HEK293 (cell line): ENCODE measurements around the gene RAD51AP1.
A peak's percentile ranks its signal among the peaks of the same experiment; 100 is the strongest.

Experiments
- FEZF1 ChIP-seq: fragments of 450-650 bp; formaldehyde crosslinking; IDR thresholded peaks from 2 replicates; pipeline ENCODE4 v1.5.1; 2016; ENCODE audit warnings: missing biosample characterization, missing genetic modification characterization
- HOXD13 ChIP-seq: sonication (generic); formaldehyde crosslinking; IDR thresholded peaks from 2 replicates; pipeline ENCODE4 v1.8.0; 2022; ENCODE audit warnings: missing genetic modification reagents, borderline replicate concordance
- KLF16 ChIP-seq: fragments of 450-650 bp; formaldehyde crosslinking; IDR thresholded peaks from 2 replicates; pipeline ENCODE4 v1.5.1; 2017; ENCODE audit warnings: missing biosample characterization, missing genetic modification characterization
- ZBTB17 ChIP-seq: fragments of 450-650 bp; formaldehyde crosslinking; IDR thresholded peaks from 2 replicates; pipeline ENCODE4 v1.5.1; 2016; ENCODE audit warnings: missing biosample characterization, missing genetic modification characterization
- ZBTB48 ChIP-seq: fragments of 450-650 bp; formaldehyde crosslinking; IDR thresholded peaks from 2 replicates; pipeline ENCODE4 v1.5.1; 2016; ENCODE audit warnings: missing biosample characterization, missing genetic modification characterization
- ZFHX2 ChIP-seq: fragments of 450-650 bp; formaldehyde crosslinking; conservative IDR thresholded peaks from 2 replicates; pipeline ENCODE4 v1.5.1; 2016; ENCODE audit warnings: missing biosample characterization, missing genetic modification characterization
- ZNF112 ChIP-seq: fragments of 450-650 bp; formaldehyde crosslinking; IDR thresholded peaks from 2 replicates; pipeline ENCODE4 v1.5.0; 2017; ENCODE audit warnings: missing biosample characterization, missing genetic modification characterization
- ZNF266 ChIP-seq: fragments of 450-650 bp; formaldehyde crosslinking; IDR thresholded peaks from 2 replicates; pipeline ENCODE4 v1.5.1; 2016; ENCODE audit warnings: missing biosample characterization, missing genetic modification characterization, low read depth
- ZNF324 ChIP-seq: fragments of 450-650 bp; formaldehyde crosslinking; IDR thresholded peaks from 2 replicates; pipeline ENCODE4 v1.5.1; 2016; ENCODE audit warnings: missing biosample characterization, missing genetic modification characterization
- ZNF585B ChIP-seq: fragments of 450-650 bp; formaldehyde crosslinking; IDR thresholded peaks from 2 replicates; pipeline ENCODE4 v1.5.1; 2016; ENCODE audit warnings: missing biosample characterization, missing genetic modification characterization
- ZNF843 ChIP-seq: fragments of 450-650 bp; formaldehyde crosslinking; IDR thresholded peaks from 2 replicates; pipeline ENCODE4 v1.5.1; 2016; ENCODE audit warnings: missing biosample characterization, missing genetic modification characterization
- TF ChIP-seq, protein P1 (sequence below): fragments of 450-650 bp; formaldehyde crosslinking; IDR thresholded peaks from 2 replicates; pipeline ENCODE4 v1.5.1; 2016; ENCODE audit warnings: missing biosample characterization, missing genetic modification characterization
- TF ChIP-seq, protein P2 (sequence below): fragments of 450-650 bp; formaldehyde crosslinking; IDR thresholded peaks from 2 replicates; pipeline ENCODE4 v1.5.1; 2016; ENCODE audit warnings: missing biosample characterization, missing genetic modification characterization
- TF ChIP-seq, protein P3 (sequence below): fragments of 450-650 bp; formaldehyde crosslinking; IDR thresholded peaks from 2 replicates; pipeline ENCODE4 v1.5.0; 2017; ENCODE audit warnings: missing biosample characterization, missing genetic modification characterization, borderline replicate concordance
- TF ChIP-seq, protein P4 (sequence below): fragments of 450-650 bp; formaldehyde crosslinking; IDR thresholded peaks from 2 replicates; pipeline ENCODE4 v1.5.1; 2016; ENCODE audit warnings: missing biosample characterization, missing genetic modification characterization, low read depth
- TF ChIP-seq, protein P5 (sequence below): fragments of 450-650 bp; formaldehyde crosslinking; IDR thresholded peaks from 2 replicates; pipeline ENCODE4 v1.5.1; 2016; ENCODE audit warnings: missing biosample characterization, missing genetic modification characterization, borderline replicate concordance
- TF ChIP-seq, protein P6 (sequence below): fragments of 450-650 bp; formaldehyde crosslinking; IDR thresholded peaks from 2 replicates; pipeline ENCODE4 v1.5.1; 2016; ENCODE audit warnings: missing biosample characterization, missing genetic modification characterization
- TF ChIP-seq, protein P7 (sequence below): fragments of 450-650 bp; formaldehyde crosslinking; IDR thresholded peaks from 2 replicates; pipeline ENCODE4 v1.5.1; 2016; ENCODE audit warnings: missing biosample characterization, missing genetic modification characterization, borderline replicate concordance

Gene RAD51AP1

DNA sequence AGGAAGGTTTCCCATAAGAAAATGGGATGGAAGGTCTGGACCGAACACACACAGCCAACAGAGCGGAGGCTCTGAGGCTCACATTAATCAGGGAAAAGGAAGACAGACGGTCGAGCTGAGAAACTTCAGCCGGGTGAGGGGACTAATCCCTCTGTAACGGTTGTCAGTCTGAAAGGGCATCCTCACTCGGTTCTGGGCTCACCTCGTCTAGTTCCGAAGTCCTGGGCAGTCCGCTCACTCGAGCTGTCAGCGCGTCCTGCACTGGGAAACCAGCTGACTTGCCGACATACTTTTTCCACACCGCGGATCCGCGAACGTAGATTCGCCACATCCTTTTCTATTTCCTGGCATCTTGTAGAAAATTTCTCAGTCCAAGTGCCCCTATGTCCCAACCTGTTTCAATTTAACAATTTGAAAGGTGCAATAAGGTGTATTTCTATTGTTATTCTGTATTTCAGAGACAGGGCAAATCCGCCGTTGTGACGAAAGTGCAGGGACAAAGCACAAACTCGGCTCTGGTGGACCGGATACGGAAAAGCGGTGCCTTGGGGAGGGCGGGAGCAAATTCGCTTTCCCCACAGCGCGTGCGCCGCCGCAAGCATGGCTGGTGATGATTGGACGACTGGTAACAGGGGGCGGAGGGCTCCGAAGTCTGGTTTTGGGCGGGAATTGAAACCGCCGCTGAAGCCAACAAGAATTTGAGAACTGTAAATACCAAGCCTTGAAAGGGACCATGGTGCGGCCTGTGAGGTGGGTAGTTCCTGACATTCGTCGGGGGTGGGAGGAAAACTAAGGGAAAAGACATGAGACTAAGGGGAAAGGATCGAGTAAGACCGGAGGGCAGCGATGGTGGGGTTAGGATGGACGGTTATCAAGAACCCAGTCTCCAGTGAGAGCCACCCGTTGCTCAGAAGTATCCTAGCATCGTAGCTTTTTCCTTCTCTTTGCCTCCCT is at the start of gene RAD51AP1 (continued):
- TF ChIP-seq, protein P1, sequence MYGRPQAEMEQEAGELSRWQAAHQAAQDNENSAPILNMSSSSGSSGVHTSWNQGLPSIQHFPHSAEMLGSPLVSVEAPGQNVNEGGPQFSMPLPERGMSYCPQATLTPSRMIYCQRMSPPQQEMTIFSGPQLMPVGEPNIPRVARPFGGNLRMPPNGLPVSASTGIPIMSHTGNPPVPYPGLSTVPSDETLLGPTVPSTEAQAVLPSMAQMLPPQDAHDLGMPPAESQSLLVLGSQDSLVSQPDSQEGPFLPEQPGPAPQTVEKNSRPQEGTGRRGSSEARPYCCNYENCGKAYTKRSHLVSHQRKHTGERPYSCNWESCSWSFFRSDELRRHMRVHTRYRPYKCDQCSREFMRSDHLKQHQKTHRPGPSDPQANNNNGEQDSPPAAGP (tag by site-specific recombination) = peak; percentile 84
- TF ChIP-seq, protein P2, sequence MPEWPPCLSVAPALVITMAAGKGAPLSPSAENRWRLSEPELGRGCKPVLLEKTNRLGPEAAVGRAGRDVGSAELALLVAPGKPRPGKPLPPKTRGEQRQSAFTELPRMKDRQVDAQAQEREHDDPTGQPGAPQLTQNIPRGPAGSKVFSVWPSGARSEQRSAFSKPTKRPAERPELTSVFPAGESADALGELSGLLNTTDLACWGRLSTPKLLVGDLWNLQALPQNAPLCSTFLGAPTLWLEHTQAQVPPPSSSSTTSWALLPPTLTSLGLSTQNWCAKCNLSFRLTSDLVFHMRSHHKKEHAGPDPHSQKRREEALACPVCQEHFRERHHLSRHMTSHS (tag by site-specific recombination) = no peak
- TF ChIP-seq, protein P3, sequence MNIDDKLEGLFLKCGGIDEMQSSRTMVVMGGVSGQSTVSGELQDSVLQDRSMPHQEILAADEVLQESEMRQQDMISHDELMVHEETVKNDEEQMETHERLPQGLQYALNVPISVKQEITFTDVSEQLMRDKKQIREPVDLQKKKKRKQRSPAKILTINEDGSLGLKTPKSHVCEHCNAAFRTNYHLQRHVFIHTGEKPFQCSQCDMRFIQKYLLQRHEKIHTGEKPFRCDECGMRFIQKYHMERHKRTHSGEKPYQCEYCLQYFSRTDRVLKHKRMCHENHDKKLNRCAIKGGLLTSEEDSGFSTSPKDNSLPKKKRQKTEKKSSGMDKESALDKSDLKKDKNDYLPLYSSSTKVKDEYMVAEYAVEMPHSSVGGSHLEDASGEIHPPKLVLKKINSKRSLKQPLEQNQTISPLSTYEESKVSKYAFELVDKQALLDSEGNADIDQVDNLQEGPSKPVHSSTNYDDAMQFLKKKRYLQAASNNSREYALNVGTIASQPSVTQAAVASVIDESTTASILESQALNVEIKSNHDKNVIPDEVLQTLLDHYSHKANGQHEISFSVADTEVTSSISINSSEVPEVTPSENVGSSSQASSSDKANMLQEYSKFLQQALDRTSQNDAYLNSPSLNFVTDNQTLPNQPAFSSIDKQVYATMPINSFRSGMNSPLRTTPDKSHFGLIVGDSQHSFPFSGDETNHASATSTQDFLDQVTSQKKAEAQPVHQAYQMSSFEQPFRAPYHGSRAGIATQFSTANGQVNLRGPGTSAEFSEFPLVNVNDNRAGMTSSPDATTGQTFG = 0 out of 2 replicates have a peak, but pooled peaks have one; percentile 48
- TF ChIP-seq, protein P4, sequence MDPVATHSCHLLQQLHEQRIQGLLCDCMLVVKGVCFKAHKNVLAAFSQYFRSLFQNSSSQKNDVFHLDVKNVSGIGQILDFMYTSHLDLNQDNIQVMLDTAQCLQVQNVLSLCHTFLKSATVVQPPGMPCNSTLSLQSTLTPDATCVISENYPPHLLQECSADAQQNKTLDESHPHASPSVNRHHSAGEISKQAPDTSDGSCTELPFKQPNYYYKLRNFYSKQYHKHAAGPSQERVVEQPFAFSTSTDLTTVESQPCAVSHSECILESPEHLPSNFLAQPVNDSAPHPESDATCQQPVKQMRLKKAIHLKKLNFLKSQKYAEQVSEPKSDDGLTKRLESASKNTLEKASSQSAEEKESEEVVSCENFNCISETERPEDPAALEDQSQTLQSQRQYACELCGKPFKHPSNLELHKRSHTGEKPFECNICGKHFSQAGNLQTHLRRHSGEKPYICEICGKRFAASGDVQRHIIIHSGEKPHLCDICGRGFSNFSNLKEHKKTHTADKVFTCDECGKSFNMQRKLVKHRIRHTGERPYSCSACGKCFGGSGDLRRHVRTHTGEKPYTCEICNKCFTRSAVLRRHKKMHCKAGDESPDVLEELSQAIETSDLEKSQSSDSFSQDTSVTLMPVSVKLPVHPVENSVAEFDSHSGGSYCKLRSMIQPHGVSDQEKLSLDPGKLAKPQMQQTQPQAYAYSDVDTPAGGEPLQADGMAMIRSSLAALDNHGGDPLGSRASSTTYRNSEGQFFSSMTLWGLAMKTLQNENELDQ (tag by site-specific recombination) = no peak; the same call in 1 of the 2 replicates
- no peak for TF ChIP-seq ZNF266
- no peak for TF ChIP-seq HOXD13 (CRISPR knock-in tag)
- 0 out of 2 replicates have a peak, but pooled peaks have one; percentile 12 for TF ChIP-seq ZFHX2 (tag by site-specific recombination)
- TF ChIP-seq ZNF112 (tag by site-specific recombination) = no peak
- peak; percentile 99 for TF ChIP-seq ZBTB17 (tag by site-specific recombination)
- 0 out of 2 replicates have a peak, but pooled peaks have one; percentile 24 for TF ChIP-seq ZNF843 (tag by site-specific recombination)
- no peak for TF ChIP-seq ZNF585B (tag by site-specific recombination)
- TF ChIP-seq ZNF324 = peak; percentile 94
- TF ChIP-seq, protein P5, sequence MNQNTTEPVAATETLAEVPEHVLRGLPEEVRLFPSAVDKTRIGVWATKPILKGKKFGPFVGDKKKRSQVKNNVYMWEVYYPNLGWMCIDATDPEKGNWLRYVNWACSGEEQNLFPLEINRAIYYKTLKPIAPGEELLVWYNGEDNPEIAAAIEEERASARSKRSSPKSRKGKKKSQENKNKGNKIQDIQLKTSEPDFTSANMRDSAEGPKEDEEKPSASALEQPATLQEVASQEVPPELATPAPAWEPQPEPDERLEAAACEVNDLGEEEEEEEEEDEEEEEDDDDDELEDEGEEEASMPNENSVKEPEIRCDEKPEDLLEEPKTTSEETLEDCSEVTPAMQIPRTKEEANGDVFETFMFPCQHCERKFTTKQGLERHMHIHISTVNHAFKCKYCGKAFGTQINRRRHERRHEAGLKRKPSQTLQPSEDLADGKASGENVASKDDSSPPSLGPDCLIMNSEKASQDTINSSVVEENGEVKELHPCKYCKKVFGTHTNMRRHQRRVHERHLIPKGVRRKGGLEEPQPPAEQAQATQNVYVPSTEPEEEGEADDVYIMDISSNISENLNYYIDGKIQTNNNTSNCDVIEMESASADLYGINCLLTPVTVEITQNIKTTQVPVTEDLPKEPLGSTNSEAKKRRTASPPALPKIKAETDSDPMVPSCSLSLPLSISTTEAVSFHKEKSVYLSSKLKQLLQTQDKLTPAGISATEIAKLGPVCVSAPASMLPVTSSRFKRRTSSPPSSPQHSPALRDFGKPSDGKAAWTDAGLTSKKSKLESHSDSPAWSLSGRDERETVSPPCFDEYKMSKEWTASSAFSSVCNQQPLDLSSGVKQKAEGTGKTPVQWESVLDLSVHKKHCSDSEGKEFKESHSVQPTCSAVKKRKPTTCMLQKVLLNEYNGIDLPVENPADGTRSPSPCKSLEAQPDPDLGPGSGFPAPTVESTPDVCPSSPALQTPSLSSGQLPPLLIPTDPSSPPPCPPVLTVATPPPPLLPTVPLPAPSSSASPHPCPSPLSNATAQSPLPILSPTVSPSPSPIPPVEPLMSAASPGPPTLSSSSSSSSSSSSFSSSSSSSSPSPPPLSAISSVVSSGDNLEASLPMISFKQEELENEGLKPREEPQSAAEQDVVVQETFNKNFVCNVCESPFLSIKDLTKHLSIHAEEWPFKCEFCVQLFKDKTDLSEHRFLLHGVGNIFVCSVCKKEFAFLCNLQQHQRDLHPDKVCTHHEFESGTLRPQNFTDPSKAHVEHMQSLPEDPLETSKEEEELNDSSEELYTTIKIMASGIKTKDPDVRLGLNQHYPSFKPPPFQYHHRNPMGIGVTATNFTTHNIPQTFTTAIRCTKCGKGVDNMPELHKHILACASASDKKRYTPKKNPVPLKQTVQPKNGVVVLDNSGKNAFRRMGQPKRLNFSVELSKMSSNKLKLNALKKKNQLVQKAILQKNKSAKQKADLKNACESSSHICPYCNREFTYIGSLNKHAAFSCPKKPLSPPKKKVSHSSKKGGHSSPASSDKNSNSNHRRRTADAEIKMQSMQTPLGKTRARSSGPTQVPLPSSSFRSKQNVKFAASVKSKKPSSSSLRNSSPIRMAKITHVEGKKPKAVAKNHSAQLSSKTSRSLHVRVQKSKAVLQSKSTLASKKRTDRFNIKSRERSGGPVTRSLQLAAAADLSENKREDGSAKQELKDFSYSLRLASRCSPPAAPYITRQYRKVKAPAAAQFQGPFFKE (tag by site-specific recombination) = no peak
- TF ChIP-seq KLF16 = peak; percentile 56
- peak; percentile 25; the same call in 1 of the 2 replicates for TF ChIP-seq ZBTB48
- TF ChIP-seq, protein P6, sequence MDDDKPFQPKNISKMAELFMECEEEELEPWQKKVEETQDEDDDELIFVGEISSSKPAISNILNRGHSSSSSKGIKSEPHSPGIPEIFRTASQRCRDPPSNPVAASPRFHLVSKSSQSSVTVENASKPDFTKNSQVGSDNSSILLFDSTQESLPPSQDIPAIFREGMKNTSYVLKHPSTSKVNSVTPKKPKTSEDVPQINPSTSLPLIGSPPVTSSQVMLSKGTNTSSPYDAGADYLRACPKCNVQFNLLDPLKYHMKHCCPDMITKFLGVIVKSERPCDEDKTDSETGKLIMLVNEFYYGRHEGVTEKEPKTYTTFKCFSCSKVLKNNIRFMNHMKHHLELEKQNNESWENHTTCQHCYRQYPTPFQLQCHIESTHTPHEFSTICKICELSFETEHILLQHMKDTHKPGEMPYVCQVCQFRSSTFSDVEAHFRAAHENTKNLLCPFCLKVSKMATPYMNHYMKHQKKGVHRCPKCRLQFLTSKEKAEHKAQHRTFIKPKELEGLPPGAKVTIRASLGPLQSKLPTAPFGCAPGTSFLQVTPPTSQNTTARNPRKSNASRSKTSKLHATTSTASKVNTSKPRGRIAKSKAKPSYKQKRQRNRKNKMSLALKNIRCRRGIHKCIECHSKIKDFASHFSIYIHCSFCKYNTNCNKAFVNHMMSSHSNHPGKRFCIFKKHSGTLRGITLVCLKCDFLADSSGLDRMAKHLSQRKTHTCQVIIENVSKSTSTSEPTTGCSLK (tag by site-specific recombination) = no peak
- TF ChIP-seq FEZF1 = no peak
- TF ChIP-seq, protein P7, sequence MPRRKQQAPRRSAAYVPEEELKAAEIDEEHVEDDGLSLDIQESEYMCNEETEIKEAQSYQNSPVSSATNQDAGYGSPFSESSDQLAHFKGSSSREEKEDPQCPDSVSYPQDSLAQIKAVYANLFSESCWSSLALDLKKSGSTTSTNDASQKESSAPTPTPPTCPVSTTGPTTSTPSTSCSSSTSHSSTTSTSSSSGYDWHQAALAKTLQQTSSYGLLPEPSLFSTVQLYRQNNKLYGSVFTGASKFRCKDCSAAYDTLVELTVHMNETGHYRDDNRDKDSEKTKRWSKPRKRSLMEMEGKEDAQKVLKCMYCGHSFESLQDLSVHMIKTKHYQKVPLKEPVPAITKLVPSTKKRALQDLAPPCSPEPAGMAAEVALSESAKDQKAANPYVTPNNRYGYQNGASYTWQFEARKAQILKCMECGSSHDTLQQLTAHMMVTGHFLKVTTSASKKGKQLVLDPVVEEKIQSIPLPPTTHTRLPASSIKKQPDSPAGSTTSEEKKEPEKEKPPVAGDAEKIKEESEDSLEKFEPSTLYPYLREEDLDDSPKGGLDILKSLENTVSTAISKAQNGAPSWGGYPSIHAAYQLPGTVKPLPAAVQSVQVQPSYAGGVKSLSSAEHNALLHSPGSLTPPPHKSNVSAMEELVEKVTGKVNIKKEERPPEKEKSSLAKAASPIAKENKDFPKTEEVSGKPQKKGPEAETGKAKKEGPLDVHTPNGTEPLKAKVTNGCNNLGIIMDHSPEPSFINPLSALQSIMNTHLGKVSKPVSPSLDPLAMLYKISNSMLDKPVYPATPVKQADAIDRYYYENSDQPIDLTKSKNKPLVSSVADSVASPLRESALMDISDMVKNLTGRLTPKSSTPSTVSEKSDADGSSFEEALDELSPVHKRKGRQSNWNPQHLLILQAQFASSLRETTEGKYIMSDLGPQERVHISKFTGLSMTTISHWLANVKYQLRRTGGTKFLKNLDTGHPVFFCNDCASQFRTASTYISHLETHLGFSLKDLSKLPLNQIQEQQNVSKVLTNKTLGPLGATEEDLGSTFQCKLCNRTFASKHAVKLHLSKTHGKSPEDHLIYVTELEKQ = peak; percentile 60; the same call in 1 of the 2 replicates
